Astrocyte (in vitro differentiated cells and primary cell): ENCODE measurements around the gene LDHD.

Experiments used
- EZH2 ChIP-seq: IDR thresholded peaks from 2 replicates; pipeline ENCODE4 v1.6.1; 2012; ENCODE audit warnings: mild to moderate bottlenecking, low read length, inconsistent platforms; ENCODE audit not compliant: insufficient read depth
- TF ChIP-seq, protein P1 (sequence below): IDR thresholded peaks from 2 replicates; pipeline ENCODE4 v1.5.1; 2011; ENCODE audit warnings: low read depth, mild to moderate bottlenecking, inconsistent platforms, low read length, moderate library complexity; ENCODE audit not compliant: insufficient read depth

DNA sequence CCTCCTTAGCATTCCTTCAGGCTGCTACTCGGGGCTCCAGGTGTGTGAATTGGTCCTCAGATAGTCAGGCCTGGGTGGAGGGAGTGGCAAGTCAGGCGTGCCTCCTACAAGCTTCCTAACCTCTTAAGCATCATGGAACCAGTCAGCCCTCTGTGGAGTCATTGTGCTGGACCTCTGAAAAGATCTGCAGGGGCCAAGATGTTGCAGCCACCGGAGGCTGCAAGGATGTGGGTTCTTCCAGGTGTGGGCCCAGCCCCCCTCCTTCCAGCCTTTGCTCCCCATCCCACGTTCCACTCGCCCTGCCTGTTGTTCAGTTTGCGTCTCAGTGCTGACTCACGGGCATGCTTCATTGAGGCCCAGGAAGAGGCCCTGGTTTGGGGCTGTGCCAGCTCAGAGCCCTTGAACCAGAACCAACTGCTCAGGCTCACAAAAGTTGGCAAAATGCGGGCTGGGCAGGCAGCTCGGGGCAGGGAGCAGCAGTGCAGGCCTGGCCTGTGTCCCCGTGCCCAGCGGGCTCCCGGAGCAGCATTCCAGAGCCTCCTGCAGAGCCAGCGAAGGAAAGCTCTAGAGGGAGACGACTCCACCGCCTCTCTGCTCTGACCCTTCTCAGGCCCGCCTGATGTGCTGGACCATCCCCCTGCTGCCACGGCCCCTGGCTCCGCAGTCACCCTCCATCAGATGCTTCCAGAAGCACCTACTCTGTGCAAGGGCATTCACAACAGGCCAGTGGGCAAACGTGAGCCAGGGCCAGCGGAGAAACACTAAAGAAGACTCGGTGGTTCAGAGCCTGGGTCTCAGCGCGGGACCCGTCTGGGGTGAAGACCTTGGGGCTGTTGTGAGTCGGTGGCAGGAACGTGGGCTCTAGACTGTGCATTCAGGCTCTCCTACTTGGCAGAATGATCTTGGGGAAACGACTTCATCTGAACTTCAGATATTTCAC is 7.5 kb downstream of the LDHD start:
- TF ChIP-seq, protein P1, sequence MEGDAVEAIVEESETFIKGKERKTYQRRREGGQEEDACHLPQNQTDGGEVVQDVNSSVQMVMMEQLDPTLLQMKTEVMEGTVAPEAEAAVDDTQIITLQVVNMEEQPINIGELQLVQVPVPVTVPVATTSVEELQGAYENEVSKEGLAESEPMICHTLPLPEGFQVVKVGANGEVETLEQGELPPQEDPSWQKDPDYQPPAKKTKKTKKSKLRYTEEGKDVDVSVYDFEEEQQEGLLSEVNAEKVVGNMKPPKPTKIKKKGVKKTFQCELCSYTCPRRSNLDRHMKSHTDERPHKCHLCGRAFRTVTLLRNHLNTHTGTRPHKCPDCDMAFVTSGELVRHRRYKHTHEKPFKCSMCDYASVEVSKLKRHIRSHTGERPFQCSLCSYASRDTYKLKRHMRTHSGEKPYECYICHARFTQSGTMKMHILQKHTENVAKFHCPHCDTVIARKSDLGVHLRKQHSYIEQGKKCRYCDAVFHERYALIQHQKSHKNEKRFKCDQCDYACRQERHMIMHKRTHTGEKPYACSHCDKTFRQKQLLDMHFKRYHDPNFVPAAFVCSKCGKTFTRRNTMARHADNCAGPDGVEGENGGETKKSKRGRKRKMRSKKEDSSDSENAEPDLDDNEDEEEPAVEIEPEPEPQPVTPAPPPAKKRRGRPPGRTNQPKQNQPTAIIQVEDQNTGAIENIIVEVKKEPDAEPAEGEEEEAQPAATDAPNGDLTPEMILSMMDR, result no peak
- no peak for TF ChIP-seq EZH2
